ENCODE measurements around the gene CCR5.

CCR5 gene

GRCh38 chr3:46369151-46369550 is 1.6 kb upstream of the CCR5 start:
- H3K9ac ChIP-seq (ENCODE audit: low read depth, low read length): no peak overlapping the region
- H3K79me2 ChIP-seq (ENCODE audit: insufficient read depth, low read length): no peaks in the 10 kb centered on the region
- no peak for TF ChIP-seq EZH2 (IDR thresholded peaks at IDR 0.05; ENCODE audit: borderline replicate concordance, low read depth, low read length, severe bottlenecking)
- TF ChIP-seq, protein P1, sequence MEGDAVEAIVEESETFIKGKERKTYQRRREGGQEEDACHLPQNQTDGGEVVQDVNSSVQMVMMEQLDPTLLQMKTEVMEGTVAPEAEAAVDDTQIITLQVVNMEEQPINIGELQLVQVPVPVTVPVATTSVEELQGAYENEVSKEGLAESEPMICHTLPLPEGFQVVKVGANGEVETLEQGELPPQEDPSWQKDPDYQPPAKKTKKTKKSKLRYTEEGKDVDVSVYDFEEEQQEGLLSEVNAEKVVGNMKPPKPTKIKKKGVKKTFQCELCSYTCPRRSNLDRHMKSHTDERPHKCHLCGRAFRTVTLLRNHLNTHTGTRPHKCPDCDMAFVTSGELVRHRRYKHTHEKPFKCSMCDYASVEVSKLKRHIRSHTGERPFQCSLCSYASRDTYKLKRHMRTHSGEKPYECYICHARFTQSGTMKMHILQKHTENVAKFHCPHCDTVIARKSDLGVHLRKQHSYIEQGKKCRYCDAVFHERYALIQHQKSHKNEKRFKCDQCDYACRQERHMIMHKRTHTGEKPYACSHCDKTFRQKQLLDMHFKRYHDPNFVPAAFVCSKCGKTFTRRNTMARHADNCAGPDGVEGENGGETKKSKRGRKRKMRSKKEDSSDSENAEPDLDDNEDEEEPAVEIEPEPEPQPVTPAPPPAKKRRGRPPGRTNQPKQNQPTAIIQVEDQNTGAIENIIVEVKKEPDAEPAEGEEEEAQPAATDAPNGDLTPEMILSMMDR (IDR thresholded peaks at IDR 0.05; ENCODE audit: borderline replicate concordance, extremely low read depth, low read length, poor library complexity, severe bottlenecking): no peak
- peak overlapping the region; percentile 81 for H3K27ac ChIP-seq (ENCODE audit: low read length)
- no peaks in the 10 kb centered on the region for H4K20me1 ChIP-seq (ENCODE audit: insufficient read depth, low read length)
- peaks cover 62% of the 10 kb centered on the region for H3K4me1 ChIP-seq (ENCODE audit: insufficient read depth, low read length)
- ATAC-seq (ENCODE audit: insufficient read depth, low read depth) (no peak), DNase-seq (no peak)
- H2AFZ ChIP-seq (ENCODE audit: low read depth, low read length): no peak overlapping the region
- H3K4me3 ChIP-seq (ENCODE audit: low read depth in 1 of 2, low read length in 2 of 2): no peak overlapping the region
- H3K36me3 ChIP-seq (ENCODE audit: insufficient read depth, low read length): no peaks in the 10 kb centered on the region
- no peaks in the 10 kb centered on the region for H3K9me3 ChIP-seq (ENCODE audit: insufficient read depth, low read length, severe bottlenecking)
- no peaks in the 10 kb centered on the region for H3K27me3 ChIP-seq (ENCODE audit: insufficient read depth, low read length, poor library complexity)
- no peak overlapping the region for H3K4me2 ChIP-seq (ENCODE audit: insufficient read depth, low read length)

- no peaks in the 10 kb centered on the region for H3K9me3 ChIP-seq (ENCODE audit: insufficient read depth, low read length, severe bottlenecking)
- peaks cover 67% of the 10 kb centered on the region for H3K4me1 ChIP-seq (ENCODE audit: insufficient read depth, low read length)
- peak overlapping the region; percentile 81 for H3K27ac ChIP-seq (ENCODE audit: low read length)
- H3K36me3 ChIP-seq (ENCODE audit: insufficient read depth, low read length): no peaks in the 10 kb centered on the region
- TF ChIP-seq, protein P1 (IDR thresholded peaks at IDR 0.05; ENCODE audit: borderline replicate concordance, extremely low read depth, low read length, poor library complexity, severe bottlenecking): no peak
- TF ChIP-seq EZH2 (IDR thresholded peaks at IDR 0.05; ENCODE audit: borderline replicate concordance, low read depth, low read length, severe bottlenecking): no peak
- peak overlapping the region; percentile 27; the same call in 1 of the 2 replicates for H2AFZ ChIP-seq (ENCODE audit: low read depth, low read length)
- no peak for ATAC-seq (ENCODE audit: insufficient read depth, low read depth)
- H3K4me3 ChIP-seq (ENCODE audit: low read depth in 1 of 2, low read length in 2 of 2): no peak overlapping the region
- no peaks in the 10 kb centered on the region for H4K20me1 ChIP-seq (ENCODE audit: insufficient read depth, low read length)
- no peaks in the 10 kb centered on the region for H3K79me2 ChIP-seq (ENCODE audit: insufficient read depth, low read length)
- DNase-seq: no peak
- no peaks in the 10 kb centered on the region for H3K27me3 ChIP-seq (ENCODE audit: insufficient read depth, low read length, poor library complexity)
- H3K4me2 ChIP-seq (ENCODE audit: insufficient read depth, low read length): peak overlapping the region; percentile 39
- peak overlapping the region; percentile 38 for H3K9ac ChIP-seq (ENCODE audit: low read depth, low read length)
Observed at GRCh38 chr3:46369675-46370132, 1.0 kb upstream of the CCR5 start.

GRCh38 chr3:46371519-46372340 is 984 bp downstream of the CCR5 start:
- peak overlapping the region; percentile 38 for H3K9ac ChIP-seq (ENCODE audit: low read depth, low read length)
- H3K4me3 ChIP-seq (ENCODE audit: low read depth in 1 of 2, low read length in 2 of 2): no peak overlapping the region
- H4K20me1 ChIP-seq (ENCODE audit: insufficient read depth, low read length): no peaks in the 10 kb centered on the region
- H3K27ac ChIP-seq (ENCODE audit: low read length): peak overlapping the region; percentile 81
- no peaks in the 10 kb centered on the region for H3K79me2 ChIP-seq (ENCODE audit: insufficient read depth, low read length)
- H3K27me3 ChIP-seq (ENCODE audit: insufficient read depth, low read length, poor library complexity): no peaks in the 10 kb centered on the region
- H3K36me3 ChIP-seq (ENCODE audit: insufficient read depth, low read length): no peaks in the 10 kb centered on the region
- peak overlapping the region; percentile 40 for H3K4me2 ChIP-seq (ENCODE audit: insufficient read depth, low read length)
- ATAC-seq (ENCODE audit: insufficient read depth, low read depth) (no peak), DNase-seq (no peak)
- no peak for TF ChIP-seq EZH2 (IDR thresholded peaks at IDR 0.05; ENCODE audit: borderline replicate concordance, low read depth, low read length, severe bottlenecking)
- TF ChIP-seq, protein P1 (IDR thresholded peaks at IDR 0.05; ENCODE audit: borderline replicate concordance, extremely low read depth, low read length, poor library complexity, severe bottlenecking): no peak
- no peak overlapping the region for H2AFZ ChIP-seq (ENCODE audit: low read depth, low read length)
- H3K4me1 ChIP-seq (ENCODE audit: insufficient read depth, low read length): peaks cover 88% of the 10 kb centered on the region
- H3K9me3 ChIP-seq (ENCODE audit: insufficient read depth, low read length, severe bottlenecking): no peaks in the 10 kb centered on the region
